Fibroblast of lung (primary cell): ENCODE measurements around the gene DNAJC27. TPM values are rescaled to one million over a fixed set of nuclear protein-coding genes. Genes with fewer than 3 reads are reported as not detected.

ENCODE experiments used
- DNase-seq, 2 donors: peaks; one replicate each; pipeline versions ENCODE4 v3.0.0 to v3.0.0-alpha.2; 2010; ENCODE audit warnings: low read depth in 2 of 2
- H2AFZ ChIP-seq: 2 replicates; pipeline ENCODE4 v1.5.1; 2012; ENCODE audit warnings: low read length, control low read depth, inconsistent platforms
- H3K27ac ChIP-seq: 2 replicates; pipeline ENCODE4 v1.5.1; 2011; ENCODE audit warnings: low read length, control low read depth; ENCODE audit not compliant: insufficient read depth
- H3K27me3 ChIP-seq: 2 replicates; pipeline ENCODE4 v1.5.1; 2011; ENCODE audit warnings: mild to moderate bottlenecking, low read length; ENCODE audit not compliant: control insufficient read depth, insufficient read depth
- H3K36me3 ChIP-seq: 2 replicates; pipeline ENCODE4 v1.5.1; 2011; ENCODE audit warnings: low read length; ENCODE audit not compliant: control insufficient read depth, insufficient read depth
- H3K4me1 ChIP-seq: 2 replicates; pipeline ENCODE4 v1.5.1; 2011; ENCODE audit warnings: low read length; ENCODE audit not compliant: control insufficient read depth, insufficient read depth; ENCODE audit errors: extremely low read depth
- H3K4me2 ChIP-seq: 2 replicates; pipeline ENCODE4 v1.5.1; 2011; ENCODE audit warnings: low read length, control low read depth; ENCODE audit not compliant: insufficient read depth; ENCODE audit errors: extremely low read depth
- H3K4me3 ChIP-seq, 4 experiments: fragments of 200-600 bp in 1 of 4; sonication (generic) in 1 of 4; replicated peaks in 1 of 4; 2 replicates each; pipeline ENCODE4 v1.5.1; 2011 to 2016; ENCODE audit warnings: low read length in 4 of 4, low read depth in 3 of 4, mild to moderate bottlenecking in 3 of 4, control low read depth in 2 of 4, inconsistent platforms in 1 of 4, mixed read lengths in 1 of 4; ENCODE audit not compliant: insufficient read depth in 1 of 4; ENCODE audit errors: control extremely low read depth in 1 of 4
- H3K79me2 ChIP-seq: 2 replicates; pipeline ENCODE4 v1.5.1; 2012; ENCODE audit warnings: mild to moderate bottlenecking, low read length, inconsistent platforms; ENCODE audit not compliant: control insufficient read depth, insufficient read depth
- H3K9ac ChIP-seq: 2 replicates; pipeline ENCODE4 v1.5.1; 2011; ENCODE audit warnings: mild to moderate bottlenecking, low read length, control low read depth; ENCODE audit not compliant: insufficient read depth
- H3K9me3 ChIP-seq: 2 replicates; pipeline ENCODE4 v1.5.1; 2012; ENCODE audit warnings: low read depth, low read length; ENCODE audit not compliant: control insufficient read depth, insufficient read depth
- H4K20me1 ChIP-seq: 2 replicates; pipeline ENCODE4 v1.5.1; 2011; ENCODE audit warnings: low read length; ENCODE audit not compliant: control insufficient read depth, insufficient read depth; ENCODE audit errors: extremely low read depth
- EZH2 ChIP-seq: IDR thresholded peaks from 2 replicates; pipeline ENCODE4 v1.5.1; 2012; ENCODE audit warnings: low read length, control low read depth, mild to moderate bottlenecking; ENCODE audit errors: missing control alignments
- polyA plus RNA-seq, 2 donors: library from polyadenylated mRNA; depleted of rRNA in 1 of 2; stranded (reverse) in 1 of 2; unstranded in 1 of 2; fragments of >200 nt; gene quantifications; 2 replicates each; pipeline ENCODE4 v1.2.1, GENCODE V29; 2011 to 2012; ENCODE audit warnings: missing spikeins in 1 of 2
- total RNA-seq: library from RNA; depleted of rRNA; stranded (reverse); fragments of >200 nt; gene quantifications from 2 replicates; pipeline ENCODE4 v1.2.1, GENCODE V29; 2014
- TF ChIP-seq, protein P1 (sequence below), 2 donors: IDR thresholded peaks in 1 of 2; conservative IDR thresholded peaks in 1 of 2; 1 replicate in 1 of 2; 2 replicates in 1 of 2; pipeline ENCODE4 v1.5.1; 2011 to 2012; ENCODE audit warnings: low read length in 2 of 2, control low read depth in 1 of 2, inconsistent platforms in 1 of 2, low read depth in 1 of 2, mild to moderate bottlenecking in 1 of 2

Gene DNAJC27
- total and polyA plus RNA-seq, 2 donors (not counting 1 experiment from before 2014, with no cell fraction given) = 5.0 to 7.3 TPM

DNA sequence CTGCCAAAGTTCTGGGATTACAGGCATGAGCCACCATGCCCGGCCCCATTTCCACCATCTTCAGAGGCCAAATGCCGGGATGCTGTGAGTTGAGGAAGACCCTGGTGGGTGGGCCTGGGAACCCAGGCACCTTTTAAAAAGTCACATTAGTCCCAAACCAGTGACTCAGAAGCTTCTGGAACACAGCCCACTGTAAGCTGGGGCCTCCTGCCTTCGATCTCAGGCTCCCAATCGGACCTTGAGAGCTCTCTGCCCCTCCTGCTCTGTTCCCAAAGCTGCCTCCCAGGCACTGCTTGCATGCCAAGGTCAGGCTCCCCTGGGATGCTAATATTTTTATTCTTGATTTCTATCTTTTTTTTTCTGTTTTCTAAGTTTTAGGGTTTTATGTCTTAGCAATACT is 56.0 kb downstream of the DNAJC27 start:
- peak in 1 of 2 donors; percentile 56 for DNase-seq

GRCh38 chr2:24915175-24915574 is 56.6 kb downstream of the DNAJC27 start:
- H3K79me2 ChIP-seq = peaks cover 7% of the 10 kb centered on the region
- TF ChIP-seq, protein P1, sequence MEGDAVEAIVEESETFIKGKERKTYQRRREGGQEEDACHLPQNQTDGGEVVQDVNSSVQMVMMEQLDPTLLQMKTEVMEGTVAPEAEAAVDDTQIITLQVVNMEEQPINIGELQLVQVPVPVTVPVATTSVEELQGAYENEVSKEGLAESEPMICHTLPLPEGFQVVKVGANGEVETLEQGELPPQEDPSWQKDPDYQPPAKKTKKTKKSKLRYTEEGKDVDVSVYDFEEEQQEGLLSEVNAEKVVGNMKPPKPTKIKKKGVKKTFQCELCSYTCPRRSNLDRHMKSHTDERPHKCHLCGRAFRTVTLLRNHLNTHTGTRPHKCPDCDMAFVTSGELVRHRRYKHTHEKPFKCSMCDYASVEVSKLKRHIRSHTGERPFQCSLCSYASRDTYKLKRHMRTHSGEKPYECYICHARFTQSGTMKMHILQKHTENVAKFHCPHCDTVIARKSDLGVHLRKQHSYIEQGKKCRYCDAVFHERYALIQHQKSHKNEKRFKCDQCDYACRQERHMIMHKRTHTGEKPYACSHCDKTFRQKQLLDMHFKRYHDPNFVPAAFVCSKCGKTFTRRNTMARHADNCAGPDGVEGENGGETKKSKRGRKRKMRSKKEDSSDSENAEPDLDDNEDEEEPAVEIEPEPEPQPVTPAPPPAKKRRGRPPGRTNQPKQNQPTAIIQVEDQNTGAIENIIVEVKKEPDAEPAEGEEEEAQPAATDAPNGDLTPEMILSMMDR (conservative IDR thresholded peaks at IDR 0.05 in 1 of 2, IDR thresholded peaks at IDR 0.05 in 1 of 2; ENCODE audit: low read depth in 1 of 2, low read length in 2 of 2) = no peak
- TF ChIP-seq EZH2 = no peak
- no peak overlapping the region for H2AFZ ChIP-seq
- no peaks in the 10 kb centered on the region for H3K27me3 ChIP-seq
- H4K20me1 ChIP-seq = no peaks in the 10 kb centered on the region
- H3K27ac ChIP-seq = no peak overlapping the region
- H3K36me3 ChIP-seq = peaks cover 4% of the 10 kb centered on the region
- no peak overlapping the region for H3K4me2 ChIP-seq
- peaks cover 15% of the 10 kb centered on the region for H3K4me1 ChIP-seq
- H3K9me3 ChIP-seq = no peaks in the 10 kb centered on the region
- no peak overlapping the region for H3K9ac ChIP-seq
- no peak for DNase-seq
- no peak overlapping the region for H3K4me3 ChIP-seq

More for the DNA sequence above, 56.0 kb downstream of the DNAJC27 start:
- H2AFZ ChIP-seq = no peak overlapping the region
- peaks cover 7% of the 10 kb centered on the region for H3K79me2 ChIP-seq
- H3K36me3 ChIP-seq = peaks cover 4% of the 10 kb centered on the region
- H3K4me3 ChIP-seq = no peak overlapping the region
- no peaks in the 10 kb centered on the region for H3K27me3 ChIP-seq
- H3K9me3 ChIP-seq = no peaks in the 10 kb centered on the region
- no peak overlapping the region for H3K4me2 ChIP-seq
- no peak overlapping the region for H3K9ac ChIP-seq
- H3K27ac ChIP-seq = no peak overlapping the region
- no peaks in the 10 kb centered on the region for H4K20me1 ChIP-seq
- peaks cover 15% of the 10 kb centered on the region for H3K4me1 ChIP-seq
- TF ChIP-seq EZH2 = no peak
- TF ChIP-seq, protein P1 (conservative IDR thresholded peaks at IDR 0.05 in 1 of 2, IDR thresholded peaks at IDR 0.05 in 1 of 2; ENCODE audit: low read depth in 1 of 2, low read length in 2 of 2) = no peak

- H3K4me2 ChIP-seq = no peak overlapping the region
- H3K27me3 ChIP-seq = no peaks in the 10 kb centered on the region
- no peak for DNase-seq
- H3K9ac ChIP-seq = no peak overlapping the region
- H3K36me3 ChIP-seq = peaks cover 4% of the 10 kb centered on the region
- peaks cover 7% of the 10 kb centered on the region for H3K79me2 ChIP-seq
- H4K20me1 ChIP-seq = no peaks in the 10 kb centered on the region
- no peak overlapping the region for H2AFZ ChIP-seq
- H3K4me3 ChIP-seq = no peak overlapping the region
- H3K27ac ChIP-seq = no peak overlapping the region
- TF ChIP-seq, protein P1 (conservative IDR thresholded peaks at IDR 0.05 in 1 of 2, IDR thresholded peaks at IDR 0.05 in 1 of 2; ENCODE audit: low read depth in 1 of 2, low read length in 2 of 2) = no peak
- no peak for TF ChIP-seq EZH2
- no peaks in the 10 kb centered on the region for H3K9me3 ChIP-seq
- peaks cover 18% of the 10 kb centered on the region for H3K4me1 ChIP-seq
Observed at GRCh38 chr2:24914713-24915112, 57.0 kb downstream of the DNAJC27 start.
